Stimulated activated CD8-positive, alpha-beta memory T cell treated with anti-CD3 and anti-CD28 coated beads, Interleukin-4, amount 100 ng/mL, for 48 hours (primary cell): ENCODE data around the gene HPS6.
"Not testable (repeated sequence)": the region's sequence is repeated elsewhere in the genome, so short reads cannot be mapped to it uniquely, and the experiment has no call there.

Experiments used
- DNase-seq: peaks from one replicate; pipeline ENCODE4 v3.0.0-alpha.2; 2020

The HPS6 gene

DNA sequence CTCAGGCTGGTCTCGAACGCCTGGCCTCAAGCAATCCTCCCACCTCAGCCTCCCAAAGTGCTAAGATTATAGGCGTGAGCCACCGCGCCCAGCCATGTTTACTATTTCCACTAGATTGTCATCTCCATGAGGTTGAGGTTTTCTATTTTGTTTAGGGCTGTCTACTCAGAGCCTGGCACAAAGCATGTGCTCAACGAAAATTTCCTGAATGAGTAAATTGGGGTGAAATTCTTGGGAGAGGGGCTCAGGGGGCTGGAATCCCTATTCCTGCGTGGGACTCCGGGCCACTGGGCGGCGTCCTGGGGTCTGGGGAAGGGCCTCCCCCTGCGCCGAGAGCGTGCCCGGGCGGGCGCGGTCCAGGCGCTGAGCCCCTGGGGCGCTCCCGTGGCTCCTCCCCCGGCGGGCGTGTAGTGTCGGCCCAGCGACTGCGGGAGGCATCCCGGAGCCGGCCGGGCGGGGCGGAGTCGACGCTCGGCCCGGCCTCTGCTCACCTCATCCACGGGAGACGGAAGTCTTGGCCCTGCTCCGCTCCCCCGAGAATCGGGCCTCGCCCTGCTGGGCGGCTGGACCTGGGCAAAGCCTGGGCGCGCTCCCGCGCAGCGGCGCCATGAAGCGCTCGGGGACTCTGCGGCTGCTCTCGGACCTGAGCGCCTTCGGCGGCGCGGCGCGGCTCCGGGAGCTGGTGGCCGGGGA lies at the start of gene HPS6:
TSS of gene HPS6 (plus strand) at position 482 of the 693 bp plus-strand sequence. CDS start at position 608, 126 bp downstream.
- DNase-seq, result peak; percentile 92

DNA sequence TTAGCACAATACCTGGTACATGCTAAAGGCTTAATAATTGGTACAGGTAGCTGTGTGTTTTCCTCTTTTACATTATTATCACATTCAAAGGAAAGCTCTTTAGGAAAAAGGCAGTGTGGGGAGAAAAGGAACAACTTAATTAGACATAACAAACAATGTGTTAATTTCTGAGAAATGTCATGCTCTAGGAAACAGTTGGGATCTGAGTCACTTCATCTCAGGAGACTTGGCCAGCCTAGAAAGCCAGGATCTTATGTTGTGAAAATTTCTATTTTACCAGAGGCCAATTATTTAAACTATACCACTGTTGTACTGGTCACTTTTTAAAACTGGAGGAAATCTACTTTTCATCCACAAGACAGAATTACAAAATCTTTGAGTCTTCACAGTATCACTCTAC lies 48.7 kb upstream of the HPS6 start:
- DNase-seq, result no peak

DNA sequence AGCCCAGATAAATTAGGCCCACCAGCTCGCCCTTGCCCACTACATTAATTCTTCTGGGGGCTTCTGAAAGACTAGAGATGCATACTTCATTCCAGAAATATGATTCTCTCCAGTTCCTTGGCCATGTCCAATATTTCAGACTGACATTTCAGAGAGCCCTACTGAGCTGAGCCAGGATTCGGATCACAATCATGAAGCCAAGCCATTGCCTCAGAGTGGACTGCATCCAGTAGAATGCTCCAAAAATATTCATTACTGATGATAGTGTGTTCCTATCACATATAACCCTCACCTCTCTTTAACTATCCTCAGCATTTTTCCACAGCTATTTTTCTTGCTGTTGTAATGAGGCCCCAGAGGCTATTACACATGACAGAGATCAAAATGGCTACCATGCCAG lies 47.9 kb upstream of the HPS6 start:
- no peak for DNase-seq

DNA sequence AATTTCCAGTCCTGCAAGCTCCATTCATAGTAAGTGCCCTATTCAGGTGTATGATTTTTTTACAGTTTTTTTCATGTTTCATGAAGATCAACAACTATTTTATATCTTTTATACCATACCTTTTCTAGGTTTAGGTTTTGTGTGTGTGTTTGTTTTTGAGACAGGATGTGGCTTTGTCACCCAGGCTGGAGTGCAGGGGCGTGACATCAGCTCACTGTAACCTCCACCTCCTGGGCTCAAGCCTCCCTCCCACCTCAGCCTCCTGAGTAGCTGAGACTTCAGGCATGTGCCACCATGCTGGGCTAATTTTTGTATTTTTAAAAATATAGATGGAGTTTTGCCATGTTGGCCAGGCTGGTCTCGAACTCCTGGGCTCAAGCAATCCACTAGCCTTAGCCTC lies 44.2 kb upstream of the HPS6 start:
- no peak for DNase-seq

DNA sequence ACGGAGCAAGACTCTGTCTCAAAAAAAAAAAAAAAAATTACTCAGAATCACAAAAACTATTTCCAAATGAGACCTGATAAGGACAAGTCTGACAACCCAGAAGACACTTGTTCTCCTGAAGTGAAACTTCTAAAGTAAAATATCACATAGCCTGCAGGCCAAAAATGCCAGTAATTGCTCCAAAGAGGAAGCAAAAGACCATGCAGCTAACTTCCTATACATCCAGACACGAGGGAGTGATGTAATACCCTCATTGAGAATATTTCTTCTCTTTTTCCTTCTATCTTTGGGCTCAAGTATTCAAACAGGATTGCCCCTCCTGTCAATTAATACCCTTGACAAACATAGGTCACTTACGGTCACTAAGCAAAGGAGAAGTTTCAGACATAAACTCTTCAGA lies 40.4 kb upstream of the HPS6 start:
- DNase-seq, result no peak

DNA sequence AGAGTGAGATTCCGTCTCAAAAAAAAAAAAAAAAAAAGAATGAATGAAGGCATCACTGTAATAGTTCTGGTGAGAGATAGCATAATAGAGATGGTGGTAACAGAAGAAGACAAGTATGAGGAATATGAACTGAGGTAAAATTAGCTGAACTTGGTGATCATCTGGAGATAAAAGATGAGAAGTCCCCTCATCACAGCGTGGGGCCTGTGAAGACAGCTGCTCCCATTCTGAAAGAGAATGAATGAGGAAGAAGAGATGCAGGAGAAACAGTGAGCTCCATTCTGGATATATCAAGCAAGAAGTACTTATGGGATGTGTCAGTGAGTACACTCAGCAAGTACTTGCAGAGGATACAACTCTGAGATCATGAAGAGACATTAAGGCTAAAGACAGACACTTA lies 37.9 kb upstream of the HPS6 start:
- no peak for DNase-seq

DNA sequence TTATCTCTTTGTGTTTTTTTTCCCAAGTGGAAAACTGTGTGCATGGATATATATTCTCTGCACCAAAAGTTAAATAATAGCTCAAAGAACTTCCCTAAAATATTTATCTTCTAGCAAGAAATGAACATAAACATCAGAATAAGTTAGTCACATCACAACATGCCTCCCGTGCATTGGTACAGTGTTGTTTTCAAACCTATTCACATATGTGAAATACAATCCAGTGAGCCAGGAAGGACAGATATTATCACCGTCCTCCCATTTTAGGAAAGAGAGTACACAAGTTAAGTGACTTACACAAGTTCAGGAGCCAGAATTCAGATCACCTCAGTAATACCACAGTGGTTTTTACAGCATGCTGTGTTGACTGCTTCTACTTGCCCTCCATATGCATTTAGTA lies 31.4 kb upstream of the HPS6 start:
- DNase-seq, result no peak

DNA sequence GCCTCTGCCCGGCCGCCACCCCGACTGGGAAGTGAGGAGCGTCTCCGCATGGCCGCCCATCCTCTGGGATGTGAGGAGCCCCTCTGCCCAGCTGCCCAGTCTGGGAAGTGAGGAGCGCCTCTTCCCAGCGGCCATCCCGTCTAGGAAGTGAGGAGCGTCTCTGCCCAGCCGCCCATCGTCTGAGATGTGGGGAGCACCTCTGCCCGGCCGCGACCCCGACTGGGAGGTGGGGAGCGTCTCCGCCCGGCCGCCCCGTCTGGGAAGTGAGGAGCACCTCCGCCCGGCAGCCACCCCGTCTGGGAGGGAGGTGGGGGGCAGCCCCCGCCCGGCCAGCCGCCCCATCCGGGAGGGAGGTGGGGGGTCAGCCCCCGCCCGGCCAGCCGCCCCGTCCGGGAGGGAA lies 29.3 kb upstream of the HPS6 start:
- not testable (repeated sequence) for DNase-seq

DNA sequence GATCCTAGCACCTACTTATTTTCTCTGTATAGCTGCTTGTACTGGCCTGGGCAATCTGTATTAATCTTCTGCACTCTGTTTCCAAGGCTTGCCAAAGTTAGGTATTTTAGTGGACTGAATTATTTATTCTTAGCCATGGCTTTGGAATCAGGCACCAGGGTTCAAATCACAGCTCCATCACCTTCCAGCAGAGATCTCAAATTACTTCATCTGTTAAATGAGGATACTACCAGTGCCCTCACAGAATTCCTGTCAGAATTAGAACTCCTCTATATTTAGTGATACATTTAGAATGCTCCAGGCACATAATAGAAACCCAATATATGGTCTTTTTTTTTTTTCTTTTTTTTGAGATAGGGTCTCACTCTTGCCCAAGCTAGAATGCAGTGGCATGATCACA lies 26.7 kb upstream of the HPS6 start:
- DNase-seq, result no peak

DNA sequence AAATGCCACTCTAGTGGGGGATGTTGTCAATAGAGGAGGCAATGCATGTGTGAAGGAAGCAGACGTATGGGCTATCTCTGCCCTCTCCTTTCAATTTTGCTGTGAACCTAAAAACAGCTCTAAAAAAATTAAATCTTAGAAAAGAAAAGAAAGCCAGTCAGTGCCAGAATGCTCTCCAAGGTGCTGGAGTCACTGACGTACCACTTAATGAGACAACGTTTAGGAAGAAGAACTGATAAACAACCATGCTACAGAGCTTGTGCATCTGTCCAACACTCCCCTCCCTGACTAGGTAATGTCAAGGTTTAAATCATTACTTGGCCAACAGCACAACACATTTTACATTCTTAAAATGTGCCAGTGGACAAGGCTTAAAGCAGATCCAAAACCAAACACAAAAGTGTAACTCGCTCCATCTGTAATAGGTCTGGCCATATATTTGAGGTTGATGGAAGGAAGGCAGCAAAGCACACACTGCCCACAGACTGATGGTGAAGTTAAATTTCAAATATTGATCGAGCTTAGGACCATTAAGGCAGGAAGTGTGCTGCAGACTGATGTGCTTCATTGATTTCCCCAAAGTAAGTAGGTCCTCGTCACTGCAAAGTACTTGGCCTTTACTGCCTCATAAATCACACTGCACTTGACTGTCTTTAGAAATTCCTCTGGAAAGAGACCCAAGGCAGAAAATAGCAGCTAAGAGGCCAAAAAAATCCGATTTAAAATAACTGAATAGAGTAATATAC lies 24.7 kb upstream of the HPS6 start:
- DNase-seq, result no peak

DNA sequence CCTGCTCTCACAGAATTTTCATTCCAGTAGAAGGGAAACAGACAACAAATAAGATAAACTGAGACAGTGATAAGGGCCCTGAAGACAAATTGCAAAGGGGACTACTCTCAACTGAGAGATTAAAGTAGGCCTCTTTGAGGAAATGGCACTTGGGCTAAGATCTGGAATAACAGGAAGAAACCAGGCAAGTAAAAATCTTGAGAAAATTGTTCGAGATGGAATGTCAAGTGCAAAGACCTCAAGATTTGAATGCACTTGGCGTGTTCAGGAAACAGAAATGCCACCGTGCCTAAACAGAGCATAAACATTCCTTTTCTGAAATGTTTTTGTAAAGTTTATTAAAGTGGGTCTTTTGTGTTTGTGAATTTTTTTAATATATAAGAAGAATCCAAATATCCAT lies 19.9 kb upstream of the HPS6 start:
- DNase-seq, result no peak

DNA sequence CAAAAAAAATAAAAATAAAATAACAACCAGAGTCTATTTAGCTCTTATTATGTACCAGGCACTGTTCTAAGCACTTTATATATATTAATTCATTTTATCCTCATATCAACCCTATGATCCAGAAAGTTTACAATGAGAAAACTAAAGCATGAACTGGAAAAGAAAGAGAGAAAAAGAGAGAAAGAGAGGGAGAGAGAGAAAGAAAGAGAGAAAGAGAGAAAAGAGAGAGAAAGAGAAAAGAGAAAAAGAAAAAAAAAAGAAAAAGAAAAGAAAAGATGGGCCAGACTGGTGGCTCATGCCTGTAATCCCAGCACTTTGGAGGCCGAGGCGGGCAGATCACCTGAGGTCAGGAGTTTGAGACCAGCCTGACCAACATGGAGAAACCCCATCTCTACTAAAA lies 19.1 kb upstream of the HPS6 start:
- DNase-seq, result no peak

DNA sequence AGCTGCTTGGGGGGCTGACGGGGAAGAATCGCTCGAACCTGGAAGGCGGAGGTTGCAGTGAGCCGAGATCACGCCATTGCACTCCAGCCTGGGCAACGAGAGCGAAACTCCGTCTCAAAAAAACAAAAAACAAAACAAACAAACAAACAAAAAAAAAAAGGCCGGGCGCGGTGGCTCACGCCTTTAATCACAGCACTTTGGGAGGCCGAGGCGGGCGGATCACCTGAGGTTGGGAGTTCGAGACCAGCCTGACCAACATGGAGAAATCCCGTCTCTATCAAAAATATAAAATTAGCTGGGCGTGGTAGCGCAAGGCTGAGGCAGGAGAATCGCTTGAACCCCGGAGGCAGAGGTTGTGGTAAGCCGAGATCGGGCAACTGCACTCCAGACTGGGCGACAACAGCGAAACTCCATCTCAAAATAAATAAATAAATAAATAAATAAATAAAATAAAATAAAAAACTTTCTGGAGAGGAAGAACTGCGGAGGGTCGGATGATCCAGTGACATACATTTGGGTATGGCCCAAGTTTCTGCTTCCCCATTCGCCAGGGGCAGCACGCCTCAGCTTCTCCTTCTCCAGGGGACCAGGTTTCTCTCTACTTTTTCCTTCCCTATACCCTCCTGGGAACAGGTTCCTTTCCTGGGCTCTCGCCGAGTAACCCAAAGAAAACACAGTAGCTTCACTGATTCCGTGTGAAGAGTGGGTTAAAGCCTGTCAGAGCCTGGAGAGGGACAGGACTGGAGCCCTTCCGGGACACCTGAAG lies 10.1 kb upstream of the HPS6 start:
- DNase-seq, result not testable (repeated sequence)

DNA sequence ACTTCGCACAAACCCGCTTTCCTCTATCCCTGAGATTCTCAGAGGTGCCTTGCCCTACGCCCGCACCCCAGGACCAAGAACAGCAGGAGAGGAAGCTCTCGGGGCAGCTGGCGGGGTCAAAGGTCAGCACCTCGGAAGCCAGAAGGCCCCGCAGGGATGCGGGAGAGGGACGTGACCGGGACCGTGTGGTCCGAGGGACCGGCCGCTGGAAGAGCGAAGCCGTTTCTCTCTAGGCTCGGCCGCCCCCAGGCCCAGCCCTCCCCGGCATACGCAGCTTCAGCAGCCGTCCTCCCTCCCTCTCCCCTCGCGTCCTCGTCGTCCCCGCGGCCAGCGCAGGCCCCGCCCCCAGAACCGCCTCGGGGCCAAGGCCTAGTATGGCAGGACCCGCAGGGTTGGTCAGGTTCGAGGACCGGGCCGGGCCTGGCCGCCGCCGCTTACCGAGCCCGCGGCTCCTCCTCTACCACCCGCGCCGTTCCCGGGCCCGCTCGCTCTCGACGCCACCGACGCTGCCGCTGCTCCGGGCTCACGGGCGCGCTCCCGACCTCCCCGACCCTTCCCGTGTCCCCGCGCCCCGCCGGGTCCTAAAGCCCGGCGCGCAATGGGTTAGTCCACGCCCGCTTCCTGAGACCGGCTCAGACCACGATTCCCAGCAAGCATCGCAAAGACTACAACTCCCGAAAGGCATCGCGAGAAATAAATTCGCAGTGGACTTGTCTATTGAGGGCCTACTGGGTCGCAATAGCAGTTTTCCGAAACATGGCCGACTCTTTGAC lies 9.3 kb upstream of the HPS6 start, which contains the start of gene ARMH3:
TSS of gene ARMH3 (minus strand) at position 527 of the 773 bp plus-strand sequence. CDS start 16,059 bp downstream, outside the sequence.
- DNase-seq, result peak; percentile 92

DNA sequence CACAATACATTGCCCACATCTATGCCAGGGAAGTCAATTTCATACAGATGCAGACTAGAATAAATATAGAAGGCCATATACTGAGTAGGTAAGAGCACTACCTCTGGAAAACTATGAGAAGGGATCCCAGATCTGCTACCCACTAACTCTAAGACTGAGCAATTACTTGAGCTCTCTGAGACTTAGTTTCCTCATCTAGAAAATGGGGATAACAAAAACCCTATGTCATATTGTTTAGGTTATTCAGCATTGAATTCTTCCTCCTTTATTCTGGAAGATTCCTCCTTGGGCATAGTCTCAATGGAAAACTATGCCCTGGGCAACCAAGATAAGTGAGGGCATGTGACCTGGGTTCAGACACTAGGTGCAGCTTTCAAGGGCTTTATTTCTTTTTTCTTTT lies 5.2 kb upstream of the HPS6 start:
- DNase-seq, result no peak

DNA sequence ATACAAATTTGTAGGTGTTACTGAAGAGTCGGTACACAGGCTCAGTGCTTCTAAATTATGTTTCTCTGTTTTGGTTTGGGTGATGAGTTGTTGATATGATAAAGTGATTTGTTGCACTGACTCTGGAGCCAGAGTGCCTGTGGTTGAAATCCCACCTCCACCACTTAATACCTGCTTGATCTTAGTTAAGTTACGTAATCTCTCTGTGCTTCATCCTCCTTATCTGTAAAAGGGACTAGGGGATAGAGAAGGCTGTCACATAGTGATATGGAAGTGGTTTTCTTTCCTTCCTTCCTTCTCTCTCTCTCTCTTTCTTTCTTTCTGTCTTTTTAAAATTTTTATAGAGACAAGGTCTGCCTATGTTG lies 664 bp upstream of the HPS6 start:
- DNase-seq, result no peak

DNA sequence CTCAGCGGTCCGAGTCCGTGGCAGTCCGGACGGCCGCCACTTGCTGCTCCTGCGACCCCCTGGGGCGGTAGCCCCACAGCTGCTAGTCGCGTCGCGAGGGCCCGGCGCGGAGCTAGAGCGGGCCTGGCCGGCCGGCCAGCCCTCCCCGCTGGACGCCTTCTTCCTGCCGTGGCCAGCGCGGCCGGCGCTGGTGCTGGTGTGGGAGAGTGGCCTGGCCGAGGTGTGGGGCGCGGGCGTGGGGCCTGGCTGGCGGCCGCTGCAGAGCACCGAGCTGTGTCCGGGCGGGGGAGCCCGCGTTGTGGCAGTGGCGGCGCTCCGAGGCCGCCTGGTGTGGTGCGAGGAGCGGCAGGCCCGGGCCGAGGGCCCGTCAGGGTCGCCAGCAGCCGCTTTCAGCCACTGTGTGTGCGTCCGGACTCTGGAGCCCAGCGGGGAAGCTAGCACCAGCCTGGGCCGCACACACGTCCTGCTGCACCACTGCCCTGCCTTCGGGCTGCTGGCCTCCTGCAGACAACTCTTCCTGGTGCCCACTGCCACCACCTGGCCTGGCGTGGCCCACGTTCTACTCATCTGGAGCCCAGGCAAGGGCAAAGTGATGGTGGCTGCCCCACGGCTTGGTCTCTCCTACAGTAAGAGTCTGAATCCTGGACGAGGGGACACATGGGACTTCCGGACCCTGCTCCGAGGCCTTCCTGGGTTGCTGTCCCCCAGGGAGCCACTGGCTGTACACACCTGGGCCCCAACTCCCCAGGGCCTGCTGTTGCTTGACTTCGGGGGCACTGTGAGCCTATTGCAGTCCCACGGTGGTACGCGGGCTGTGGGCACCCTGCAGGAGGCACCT lies 631 bp downstream of the HPS6 start:
- peak; percentile 46 for DNase-seq

DNA sequence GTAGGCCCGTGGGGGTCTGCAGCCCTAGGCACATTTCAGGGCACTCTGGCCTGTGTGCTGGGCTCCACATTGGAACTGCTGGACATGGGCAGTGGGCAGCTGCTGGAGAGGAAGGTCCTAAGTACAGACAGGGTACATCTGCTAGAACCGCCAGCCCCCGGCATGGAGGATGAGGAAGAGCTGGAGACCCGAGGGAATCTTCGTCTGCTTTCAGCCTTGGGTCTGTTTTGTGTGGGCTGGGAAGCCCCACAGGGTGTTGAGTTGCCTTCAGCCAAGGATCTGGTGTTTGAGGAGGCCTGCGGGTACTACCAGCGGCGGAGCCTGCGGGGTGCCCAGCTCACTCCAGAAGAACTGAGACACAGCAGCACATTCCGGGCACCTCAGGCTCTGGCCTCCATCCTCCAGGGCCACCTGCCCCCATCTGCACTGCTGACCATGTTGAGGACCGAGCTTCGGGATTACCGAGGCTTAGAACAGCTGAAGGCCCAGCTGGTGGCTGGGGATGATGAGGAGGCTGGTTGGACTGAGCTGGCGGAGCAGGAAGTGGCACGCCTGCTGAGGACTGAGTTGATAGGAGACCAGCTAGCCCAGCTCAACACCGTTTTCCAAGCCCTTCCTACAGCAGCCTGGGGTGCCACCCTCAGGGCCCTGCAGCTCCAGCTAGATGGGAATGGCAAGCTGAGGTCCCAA lies 1.4 kb downstream of the HPS6 start:
- no peak for DNase-seq

DNA sequence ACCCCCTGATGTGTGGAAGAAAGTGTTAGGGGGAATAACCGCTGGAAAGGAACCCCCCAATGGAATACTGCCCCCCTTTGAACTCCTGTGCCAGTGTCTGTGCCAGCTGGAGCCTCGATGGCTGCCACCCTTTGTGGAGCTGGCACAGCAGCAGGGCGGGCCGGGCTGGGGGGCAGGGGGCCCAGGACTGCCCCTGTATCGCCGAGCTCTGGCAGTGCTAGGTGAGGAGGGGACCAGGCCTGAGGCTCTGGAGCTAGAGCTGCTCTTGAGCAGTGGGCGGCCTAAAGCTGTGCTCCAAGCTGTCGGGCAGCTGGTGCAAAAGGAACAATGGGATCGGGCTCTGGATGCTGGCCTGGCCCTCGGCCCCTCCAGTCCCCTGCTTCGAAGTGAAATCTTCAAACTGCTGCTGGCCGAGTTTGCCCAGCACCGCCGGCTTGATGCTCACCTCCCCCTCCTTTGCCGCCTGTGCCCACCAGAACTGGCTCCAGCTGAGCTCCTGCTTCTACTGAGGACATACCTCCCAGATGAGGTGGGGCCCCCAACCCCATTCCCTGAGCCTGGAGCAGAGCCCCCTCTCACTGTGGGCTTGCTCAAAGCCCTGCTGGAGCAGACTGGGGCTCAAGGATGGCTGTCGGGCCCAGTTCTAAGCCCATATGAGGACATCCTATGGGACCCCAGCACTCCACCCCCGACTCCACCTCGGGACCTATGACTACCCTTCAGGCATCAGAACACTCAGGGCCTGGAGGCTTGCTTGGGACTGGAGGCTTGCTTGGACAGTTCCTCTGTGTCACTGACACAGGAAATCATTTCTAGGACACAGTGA lies 2.2 kb downstream of the HPS6 start:
- no peak for DNase-seq

DNA sequence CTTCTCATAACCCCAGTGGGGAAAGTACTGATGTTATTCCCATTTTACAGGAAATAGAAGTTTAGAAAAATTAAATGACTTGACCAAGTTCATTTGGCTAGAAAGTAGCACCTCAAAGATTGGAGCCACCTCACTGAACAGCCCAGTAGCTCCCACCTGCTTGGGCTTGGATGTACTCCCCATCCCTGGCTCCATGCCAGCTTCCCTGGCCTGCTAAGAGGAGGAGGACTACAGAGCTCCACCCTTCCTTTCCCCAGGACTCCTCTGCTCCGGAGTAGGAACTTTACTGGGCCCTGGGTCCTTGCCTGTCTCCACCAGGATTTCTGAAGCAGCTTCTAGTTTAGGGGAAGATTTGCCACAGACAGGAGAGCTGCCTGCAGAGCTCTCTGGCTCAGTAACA lies 3.1 kb downstream of the HPS6 start:
- DNase-seq, result no peak

DNA sequence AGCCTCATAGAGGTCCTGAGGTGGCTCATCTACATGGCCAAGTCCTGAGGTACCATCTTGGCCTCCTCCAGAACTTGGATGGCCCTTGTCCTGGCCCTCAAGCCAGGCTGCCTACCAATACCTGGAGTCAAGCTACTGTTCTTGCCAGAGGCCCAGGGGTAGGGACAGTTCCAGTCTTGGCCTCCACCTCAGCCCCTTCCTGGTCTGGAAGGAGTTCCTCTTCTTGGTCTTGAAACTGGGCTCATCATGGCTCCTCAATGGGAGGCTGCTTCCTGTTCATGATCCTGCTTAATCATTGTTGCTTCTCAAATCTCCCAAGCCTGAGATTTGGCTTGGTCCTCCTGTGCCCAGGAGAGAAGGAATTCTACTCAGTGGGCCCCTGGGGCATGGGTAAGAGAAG lies 3.9 kb downstream of the HPS6 start:
- no peak for DNase-seq
